ENCODE data around the gene CHCT1.
"Not testable (repeated sequence)": the region's sequence is repeated elsewhere in the genome, so short reads cannot be mapped to it uniquely, and the experiment has no call there.

The CHCT1 gene

DNA sequence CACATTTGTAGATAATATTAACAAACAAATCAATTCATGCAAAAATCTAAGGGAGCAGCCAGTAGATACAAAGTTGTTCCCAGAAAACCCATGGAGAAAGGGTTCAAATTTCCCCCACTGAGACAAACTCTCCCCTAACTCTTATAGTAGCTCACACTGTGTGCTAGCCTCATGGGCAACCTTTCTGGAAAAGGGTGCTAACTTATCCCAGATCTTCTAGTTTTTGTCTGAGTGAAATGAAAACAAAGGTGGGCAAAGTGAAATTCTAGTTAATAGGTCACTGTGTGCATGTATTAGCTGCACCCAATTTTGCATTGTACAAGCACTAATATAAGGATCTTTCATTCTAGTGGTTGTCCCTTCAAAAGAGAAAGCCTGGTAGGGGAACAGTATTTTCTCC lies 20.5 kb upstream of the CHCT1 start:
- DNase-seq, result no peak

DNA sequence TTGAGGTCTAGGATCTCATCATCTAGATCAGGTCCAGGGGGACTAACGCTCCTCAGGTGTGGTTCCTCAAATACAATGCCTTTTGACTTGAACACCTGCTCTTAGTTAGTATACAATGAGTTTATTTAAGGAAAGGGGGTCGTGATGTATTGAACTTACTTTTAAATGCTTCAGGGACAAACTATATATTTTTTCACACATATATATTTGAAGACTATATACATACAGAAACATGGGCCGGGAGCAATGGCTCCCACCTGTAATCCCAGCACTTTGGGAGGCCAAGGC lies 18.8 kb upstream of the CHCT1 start:
- no peak for DNase-seq

DNA sequence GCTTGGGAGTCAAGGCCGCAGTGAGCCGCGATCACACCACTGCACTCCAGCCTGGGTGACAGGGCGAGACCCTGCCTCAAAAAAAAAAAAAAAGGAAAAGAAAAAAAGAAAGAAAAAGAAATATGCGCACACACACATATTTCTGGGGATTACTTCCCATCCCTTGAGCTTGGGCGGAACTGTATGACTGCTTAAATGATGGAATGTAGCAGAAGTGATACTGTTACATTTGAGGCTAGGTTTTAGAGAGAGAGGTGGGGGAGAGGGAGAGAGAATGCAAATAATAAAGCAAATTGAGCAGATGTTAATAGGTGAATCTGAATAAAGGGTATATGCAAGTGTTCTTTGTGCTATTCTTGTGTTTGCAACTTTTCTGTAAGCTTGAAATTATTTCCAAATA lies 18.3 kb upstream of the CHCT1 start:
- no peak for DNase-seq

DNA sequence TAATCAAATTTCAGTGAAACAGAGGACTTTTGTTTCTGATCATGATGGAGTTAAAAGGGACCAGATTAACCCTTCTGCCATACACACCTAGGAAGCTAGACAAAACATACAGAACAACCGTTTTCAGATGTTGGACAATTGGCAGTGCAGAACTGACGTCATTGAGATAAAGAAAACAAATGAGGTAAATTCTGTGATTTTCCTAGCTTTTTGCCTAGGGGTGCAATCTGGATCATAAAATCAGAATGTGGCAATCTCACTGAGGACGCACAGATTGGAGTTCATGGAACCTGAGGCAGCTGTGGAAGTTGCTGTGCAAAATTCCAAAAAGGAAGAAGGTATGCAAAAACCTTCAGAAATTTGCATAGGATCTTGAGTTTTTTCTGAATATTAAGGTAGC lies 15.4 kb upstream of the CHCT1 start:
- no peak for DNase-seq

DNA sequence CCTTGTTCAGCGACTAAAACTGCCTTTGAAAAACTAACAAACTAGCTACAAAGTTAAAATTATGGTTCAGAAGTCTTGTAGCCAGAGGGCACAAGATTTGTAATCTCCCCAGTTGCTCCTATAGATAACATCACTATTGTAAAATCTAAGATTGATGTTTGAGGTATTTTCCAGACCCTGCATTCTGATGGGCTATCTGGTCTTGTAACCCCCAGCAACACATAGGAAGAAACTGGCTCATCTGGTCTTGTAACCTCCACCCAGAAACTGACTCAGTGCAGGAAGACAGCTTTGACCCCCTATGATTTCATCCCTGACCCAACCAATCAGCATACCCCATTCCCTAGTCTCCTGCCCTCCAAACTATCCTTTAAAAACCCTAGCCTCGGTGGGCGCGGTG lies 12.3 kb upstream of the CHCT1 start:
- DNase-seq, result no peak

DNA sequence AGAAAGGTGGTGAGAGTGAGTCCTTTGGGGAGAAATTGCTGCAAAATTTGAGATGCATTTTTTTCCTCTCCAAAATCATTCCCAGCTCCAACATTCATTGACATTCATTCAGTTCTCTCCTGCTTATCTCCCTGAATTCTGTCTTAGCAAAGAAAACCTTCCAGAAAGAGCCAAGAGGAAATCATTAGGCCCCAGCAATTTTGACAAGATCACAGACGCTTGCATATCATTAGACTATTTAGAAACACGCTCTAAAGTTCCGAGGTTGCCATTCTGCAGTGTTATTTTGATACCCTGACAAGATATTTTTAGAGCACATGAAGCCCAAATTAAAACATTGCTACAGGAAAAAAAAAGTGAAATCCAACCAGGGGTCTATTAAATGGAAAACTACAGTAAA lies 9.6 kb upstream of the CHCT1 start:
- DNase-seq, result no peak

DNA sequence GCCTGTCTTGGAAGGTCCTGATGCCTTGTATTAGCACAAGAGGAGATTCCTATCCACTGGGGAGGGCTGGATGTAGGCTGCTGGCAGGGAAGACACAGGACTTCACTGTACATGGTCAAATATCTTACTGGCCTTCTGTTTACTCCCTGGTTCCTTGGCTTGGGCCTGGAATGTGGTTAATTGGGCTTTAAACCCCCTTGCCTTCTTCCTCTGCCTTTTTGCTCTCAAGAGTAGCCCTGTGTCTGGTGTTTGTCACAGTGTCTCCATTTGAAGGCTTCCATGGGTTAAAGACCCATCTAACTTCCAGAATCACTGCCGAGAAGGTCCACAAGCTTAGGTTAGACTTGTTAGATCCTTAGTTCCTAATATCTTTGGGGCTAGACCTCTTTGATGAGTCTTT lies 7.1 kb upstream of the CHCT1 start:
- no peak for DNase-seq

DNA sequence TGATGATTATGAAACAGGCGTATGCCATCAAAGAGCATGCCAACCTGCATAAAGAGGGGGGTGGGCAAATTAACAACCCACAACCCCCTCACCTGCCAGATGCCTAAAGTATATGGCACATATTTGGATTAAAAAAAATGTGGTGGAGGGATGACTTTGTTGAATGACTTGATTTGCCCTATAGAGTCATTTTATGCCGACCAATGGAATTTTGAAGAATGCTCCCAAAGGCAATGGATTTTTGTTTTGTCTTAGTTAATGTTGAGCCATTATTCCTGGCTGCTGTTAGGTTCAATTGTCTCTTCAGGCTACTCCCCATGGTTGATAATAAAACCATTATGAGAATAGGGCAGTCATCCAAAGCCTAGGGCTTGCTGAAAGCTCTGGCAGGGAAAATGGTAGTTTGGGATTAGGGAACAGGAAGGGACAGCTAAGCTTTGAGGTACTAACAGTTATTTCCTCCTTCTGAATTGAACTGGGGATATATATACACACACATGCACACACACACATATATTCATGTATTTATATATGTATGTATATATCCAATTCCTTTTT lies 5.8 kb upstream of the CHCT1 start:
- no peak for DNase-seq

DNA sequence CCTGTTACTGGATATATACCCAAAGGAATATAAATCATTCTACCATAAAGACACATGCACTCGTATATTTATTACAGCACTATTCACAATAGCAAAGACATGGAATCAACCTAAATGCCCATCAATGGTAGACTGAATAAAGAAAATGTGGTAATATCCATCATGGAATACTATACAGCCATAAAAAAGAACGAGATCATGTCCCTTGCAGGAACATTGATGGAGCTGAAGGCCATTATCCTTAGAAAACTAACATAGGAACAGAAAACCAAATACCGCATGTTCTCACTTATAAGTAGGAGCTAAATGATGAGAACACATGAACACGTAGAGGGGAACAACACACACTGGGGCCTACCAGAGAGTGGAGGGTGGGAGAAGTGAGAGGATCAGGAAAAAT lies 3.3 kb upstream of the CHCT1 start:
- not testable (repeated sequence) for DNase-seq

DNA sequence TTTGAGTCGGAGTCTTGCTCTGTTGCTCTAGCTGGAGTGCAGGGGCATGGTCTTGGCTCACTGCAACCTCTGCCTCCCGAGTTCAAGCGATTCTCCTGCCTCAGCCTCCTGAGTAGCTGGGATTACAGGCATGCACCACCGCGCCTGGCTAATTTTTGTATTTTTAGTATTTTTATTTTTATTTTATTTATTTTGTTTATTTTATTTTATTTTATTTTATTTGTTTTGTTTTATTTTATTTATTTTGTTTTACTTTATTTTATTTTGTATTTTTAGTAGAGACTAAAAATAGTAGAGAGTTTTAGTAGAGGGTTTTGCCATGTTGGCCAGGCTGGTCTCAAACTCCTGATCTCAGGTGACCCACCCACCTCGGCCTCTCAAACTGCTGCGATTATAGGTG lies 2.4 kb upstream of the CHCT1 start:
- not testable (repeated sequence) for DNase-seq

DNA sequence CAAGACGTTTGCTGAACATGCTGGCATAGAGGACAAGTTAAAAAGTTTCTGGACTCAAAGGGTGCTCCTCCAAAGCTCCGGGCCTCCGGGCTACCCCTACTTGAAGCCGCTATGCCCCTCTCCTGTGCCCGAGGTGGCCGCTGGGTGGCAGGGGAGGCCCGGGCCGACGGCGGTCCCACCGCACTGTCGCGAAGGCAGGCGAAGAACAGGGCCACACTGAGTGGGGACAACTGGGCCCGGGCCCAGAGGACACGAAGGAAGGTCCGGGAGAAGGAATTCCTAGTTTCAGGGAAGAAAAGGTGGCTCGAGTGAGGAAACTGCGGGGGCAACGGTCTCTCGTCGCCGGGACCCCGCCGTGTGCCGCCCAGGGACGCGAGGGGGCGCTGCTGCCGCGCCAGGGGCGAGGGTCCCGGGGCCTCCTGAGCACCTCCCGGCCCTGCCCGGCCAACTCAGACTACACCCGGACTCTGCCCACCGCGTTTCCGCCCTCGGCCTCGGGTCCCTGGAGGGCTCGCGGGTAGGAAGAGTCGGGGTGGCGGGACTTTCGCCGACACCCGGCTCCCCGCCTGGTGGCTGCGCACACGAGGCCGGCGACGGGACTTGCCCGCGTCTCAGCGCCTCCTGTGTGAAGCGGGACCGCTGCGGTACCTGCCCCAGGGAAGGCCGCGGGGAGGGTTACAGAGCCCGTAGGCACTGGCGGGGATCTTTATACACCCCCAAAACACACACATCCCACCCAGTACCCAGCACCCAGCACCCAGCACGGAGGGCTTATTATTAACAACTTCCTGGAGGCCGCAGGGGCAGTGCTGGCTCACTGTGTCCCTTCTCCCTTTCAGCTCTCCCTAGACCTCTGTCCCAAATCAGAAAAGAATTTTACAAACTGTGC lies 772 bp upstream of the CHCT1 start:
- peak; percentile 59 to 75 for DNase-seq

DNA sequence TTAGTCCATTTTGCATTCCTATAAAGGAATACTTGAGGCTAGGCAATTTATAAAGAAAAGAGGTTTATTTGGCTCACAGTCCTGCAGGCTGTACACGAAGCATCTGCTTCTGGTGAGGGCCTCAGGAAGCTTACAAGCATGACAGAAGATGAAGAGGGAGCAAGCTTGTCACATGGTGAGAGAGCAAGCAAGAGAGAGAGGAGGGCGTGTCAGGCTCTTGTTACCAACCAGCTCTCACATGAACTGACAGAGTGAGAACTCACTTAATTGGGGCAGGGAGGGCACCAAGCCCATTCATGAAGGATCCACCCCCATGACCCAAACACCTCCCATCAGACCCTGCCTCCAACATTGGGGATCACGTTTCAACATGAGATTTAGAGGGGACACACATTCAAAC lies 1.6 kb downstream of the CHCT1 start:
- no peak for DNase-seq

DNA sequence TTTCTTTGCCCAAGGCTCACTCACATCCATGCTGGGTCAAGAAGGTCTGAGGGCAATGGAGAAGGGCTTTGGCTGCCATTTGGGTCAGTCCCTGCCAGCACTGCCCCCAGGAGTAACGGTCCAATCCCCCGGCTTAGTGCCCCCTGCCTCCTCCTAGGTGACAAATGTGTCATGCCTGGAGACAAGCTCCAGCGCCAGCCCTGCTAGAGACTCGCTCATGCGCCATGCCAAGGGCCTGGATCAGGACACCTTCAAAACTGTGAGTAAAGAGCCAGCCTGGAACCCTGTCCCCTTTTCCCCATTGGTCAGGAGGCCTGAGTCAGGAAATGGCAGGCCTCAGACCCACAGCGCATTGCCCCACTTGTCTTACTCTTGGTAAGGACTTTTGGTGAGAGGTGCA lies 3.3 kb downstream of the CHCT1 start:
- DNase-seq, result no peak

DNA sequence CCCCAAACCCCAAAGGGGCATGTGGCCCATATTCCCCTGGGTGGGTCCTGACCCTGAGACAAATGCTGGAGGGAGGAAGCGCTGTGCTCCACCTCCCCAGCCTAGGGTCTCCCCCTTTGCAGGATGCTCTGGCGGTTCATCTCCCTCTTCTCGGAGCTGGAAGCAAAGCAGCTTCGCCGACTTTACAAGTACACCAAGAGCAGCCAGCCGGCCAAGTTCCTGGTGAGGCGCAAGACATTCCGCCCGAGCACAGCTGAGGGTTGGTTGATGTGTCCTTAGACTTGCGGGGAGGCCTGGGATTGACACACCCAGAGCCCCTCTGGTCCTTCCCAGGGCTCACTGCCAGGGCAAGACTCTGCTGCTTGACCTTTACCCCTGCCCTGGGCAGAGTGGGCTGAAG lies 4.3 kb downstream of the CHCT1 start:
- no peak for DNase-seq

DNA sequence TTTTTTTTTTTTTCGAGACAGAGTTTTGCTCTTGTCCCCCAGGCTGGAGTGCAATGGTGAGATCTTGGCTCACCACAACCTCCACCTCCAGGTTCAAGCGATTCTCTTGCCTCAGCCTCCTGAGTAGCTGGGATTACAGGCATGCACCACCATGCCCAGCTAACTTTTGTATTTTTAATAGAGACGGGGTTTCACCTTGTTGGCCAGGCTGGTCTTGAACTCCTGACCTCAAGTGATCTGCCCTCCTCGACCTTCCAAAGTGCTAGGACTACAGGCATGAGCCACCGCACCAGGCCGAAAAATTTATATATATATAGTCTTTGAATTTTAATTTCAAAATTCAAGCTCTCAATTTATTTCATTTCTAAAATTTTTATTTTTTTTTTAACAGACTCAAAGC lies 6.2 kb downstream of the CHCT1 start:
- not testable (repeated sequence) for DNase-seq

DNA sequence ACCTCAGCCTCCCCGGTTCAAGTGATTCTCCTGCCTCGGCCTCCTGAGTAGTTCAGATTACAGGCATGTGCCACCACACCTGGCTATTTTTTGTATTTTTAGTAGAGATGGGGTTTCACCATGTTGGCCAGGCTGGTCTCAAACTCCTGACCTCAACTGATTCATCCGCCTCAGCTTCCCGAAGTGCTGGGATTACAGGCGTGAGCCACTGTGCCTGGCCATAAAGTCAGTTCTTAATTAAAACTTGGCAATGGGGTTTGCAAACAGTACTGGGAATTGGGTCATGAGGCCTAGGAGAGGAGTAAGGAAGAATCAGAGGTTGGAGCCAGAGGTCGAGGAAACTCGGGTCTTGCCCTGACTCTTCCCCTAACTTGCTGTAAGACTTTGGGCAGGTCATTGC lies 8.3 kb downstream of the CHCT1 start:
- not testable (repeated sequence) for DNase-seq

DNA sequence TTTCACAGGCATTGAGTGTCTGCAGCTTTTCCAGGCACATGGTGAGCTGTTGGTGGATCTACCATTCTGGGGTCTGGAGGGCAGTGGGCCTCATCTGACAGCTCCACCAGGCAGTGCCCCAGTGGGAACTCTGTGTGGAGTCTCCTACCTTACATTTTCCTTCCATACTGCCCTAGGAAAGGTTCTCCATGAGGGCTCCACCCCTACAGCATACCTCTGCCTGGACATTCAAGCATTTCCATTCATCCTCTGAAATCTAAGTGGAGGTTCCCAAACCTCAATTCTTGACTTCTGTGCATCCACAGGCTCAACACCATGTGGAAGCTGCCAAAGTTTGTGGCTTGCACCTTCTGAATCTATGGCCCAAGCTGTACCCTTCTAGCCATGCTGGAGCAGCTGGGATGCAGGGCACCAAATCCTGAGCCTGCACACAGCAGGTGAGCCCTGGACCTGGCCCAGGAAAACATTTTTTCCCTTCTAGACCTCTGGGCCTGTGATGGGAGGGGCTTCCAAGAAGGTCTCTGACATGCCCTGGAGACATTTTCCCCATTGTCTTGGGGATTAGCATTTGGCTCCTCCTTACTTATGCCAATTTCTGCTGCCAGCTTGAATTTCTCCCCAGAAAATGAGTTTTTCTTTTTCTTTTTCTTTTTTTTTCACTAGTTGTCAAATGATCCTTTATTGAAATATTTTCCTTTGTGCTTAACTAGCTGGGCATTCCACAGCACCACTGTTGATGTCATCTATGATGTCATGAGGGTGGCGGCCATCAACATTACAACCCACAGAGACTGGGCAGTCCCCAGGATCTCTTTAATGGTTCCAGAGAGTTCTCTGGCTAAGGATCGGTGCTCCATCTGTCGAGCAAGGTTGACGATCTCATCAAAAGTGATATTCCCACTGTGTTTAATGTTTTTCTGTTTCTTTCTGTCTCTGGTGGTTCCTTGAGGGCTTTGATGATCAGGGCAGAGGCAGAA lies 11.0 kb downstream of the CHCT1 start:
- DNase-seq, result not testable (repeated sequence)

DNA sequence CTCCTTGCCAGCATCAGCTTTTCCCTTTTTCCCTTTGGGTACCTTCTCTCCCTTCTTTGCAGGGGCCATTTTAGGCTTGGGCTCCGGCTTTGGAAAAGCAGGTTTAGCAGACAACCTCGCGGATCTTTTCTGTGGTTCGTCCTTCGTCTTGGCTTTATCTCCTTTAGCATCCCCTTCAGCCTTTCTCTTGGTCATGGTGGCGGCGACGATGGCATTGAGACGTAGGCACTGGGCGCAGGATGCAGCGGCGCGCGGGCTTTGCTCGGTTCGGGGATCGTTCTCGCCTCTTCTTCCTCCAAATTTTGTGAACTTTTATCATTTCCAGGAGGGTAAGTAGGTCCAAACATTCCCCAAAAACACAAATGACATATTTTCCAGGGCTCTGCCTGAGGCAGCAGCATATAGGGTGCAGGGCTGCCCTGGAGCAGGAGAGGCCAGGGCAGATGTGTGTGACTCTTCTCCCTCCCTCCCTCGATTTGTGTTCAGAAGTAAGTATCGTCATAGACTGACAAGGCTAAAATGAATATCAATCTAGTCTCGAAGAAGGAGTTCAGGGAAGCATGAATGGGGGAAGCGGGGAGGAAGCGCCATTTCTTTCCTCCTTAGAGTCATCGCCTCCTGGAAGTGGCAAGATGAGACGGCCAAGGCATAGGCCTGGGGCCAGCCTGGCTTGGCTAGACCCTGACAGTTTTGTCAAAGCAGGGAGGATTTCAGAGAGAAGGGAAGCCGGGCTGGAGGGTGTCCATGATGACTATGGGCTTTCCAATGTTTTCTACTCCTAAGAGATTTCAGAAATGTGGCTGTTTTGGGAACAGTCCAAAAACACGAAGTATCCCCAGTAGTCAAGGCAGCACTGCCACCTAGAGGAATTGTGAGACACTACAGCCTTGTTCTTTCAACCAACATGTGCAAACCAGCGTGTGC lies 13.2 kb downstream of the CHCT1 start:
- peak; percentile 76 to 95 for DNase-seq

DNA sequence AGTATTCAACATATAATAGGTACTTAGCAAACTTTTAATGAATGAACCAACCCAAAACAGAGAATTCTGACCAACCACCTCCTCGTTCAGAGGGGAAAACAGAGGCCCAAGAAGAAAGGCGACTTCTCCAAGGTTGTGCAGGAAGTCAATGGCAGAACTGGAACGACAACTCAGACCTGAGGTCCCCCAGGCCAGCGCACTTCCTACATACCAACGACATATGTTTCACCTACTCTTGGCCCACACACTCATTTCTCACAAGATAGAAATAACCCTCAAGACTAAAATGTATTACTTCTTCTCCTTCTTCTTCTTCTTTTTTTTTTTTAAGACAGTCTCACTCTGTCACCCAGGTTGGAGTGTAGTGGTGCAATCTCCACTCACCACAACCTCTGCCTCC lies 14.4 kb downstream of the CHCT1 start:
- peak in 1 of 2 donors; percentile 37 for DNase-seq

DNA sequence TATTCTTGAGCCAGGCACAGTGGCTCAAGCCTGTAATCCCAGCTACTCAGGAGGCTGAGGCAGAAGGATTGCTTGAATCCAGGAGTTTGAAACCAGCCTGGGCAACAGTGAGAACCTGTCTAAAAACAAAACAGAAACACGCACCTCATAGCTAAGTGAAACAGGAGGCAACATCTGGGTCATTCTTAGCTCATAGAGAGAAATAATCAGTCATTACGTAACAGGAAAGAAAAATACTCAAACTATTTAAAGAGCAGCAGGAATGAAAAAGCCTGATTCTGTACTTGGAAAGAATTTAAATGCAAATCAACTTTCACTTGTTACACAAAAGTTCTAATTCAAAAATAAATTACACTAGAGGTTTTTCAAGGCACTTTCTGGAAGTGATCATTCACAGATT lies 17.2 kb downstream of the CHCT1 start:
- DNase-seq, result peak; percentile 43 to 48

DNA sequence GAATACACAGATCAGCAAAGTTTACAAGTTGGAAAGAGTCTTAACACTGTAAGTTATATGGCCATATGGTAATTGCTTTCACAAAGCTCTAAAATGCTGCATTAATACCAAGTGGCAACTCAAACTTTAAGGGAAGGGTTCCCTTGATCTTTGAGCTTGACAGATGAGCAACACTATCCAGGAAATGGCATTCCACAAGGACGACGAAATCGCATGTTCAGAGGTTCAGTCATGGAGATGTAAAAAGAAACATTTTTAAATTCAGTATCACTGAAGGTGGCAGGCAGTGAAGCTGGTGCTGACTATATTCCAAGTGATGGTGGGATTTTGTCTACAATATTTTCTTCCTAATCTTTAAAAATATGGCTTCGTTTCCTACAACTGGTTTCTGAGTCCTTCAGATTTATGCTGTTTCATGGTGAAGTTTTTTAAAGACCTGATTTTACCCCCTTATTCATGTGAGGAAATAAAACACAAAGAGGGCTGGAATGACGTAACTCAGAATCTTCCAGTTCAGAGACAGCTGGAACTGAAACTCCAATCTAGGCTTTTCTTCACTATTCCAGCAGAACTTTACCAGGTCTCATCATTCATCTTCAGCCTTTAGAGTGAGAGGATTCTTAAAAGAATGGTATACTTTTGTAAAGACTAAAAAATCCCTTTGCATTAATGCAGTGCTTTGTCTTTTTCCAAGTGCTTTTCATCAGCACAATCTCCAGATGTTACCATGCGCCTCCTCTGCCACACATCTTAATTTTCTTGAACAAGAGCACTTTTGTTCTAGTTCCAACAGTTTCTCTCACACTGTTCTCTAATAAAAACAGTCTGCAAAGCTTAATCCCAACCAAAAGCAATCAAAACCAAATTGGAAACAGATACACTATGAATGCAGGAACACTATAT lies 20.2 kb downstream of the CHCT1 start:
- peak; percentile 24 to 52 for DNase-seq

DNA sequence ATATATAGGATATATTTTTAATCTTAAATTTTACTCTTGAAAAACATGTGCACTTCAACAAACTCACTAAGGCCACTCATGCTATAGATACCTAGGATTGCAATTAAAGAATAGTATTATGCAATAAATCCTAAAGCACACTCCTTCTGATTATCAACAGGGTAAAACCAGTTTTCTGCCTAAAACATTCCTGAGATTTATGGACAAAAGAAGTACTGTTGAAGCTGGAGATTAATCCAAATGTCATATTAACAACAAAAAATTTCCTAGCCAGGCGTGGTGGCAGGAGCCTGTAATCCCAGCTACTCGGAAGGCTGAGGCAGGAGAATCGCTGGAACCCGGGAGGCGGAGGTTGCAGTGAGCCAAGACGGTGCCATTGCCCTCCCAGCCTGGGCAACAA lies 21.4 kb downstream of the CHCT1 start:
- no peak for DNase-seq
